Gastroesophageal sphincter (tissue), 3 donors: ENCODE measurements around the gene XKR7.

Experiments used
- CTCF ChIP-seq, 4 experiments: fragments of 200-600 bp in 2 of 4; fragments of 450-650 bp in 2 of 4; sonication (generic) in 1 of 4; IDR thresholded peaks; one replicate each; pipeline ENCODE4 v1.5.1; 2017 to 2019; ENCODE audit warnings: antibody characterized with exemption in 4 of 4, mild to moderate bottlenecking in 2 of 4, moderate library complexity in 2 of 4
- POLR2A ChIP-seq, 2 donors: fragments of 450-650 bp; IDR thresholded peaks; one replicate each; pipeline ENCODE4 v1.6.1; 2017; ENCODE audit warnings: antibody characterized with exemption in 2 of 2, mild to moderate bottlenecking in 2 of 2, moderate library complexity in 1 of 2

GRCh38 chr20:31988430-31989015 lies 20.6 kb downstream of the XKR7 start:
- TF ChIP-seq CTCF (IDR thresholded peaks at IDR 0.05): no peak
- no peak for TF ChIP-seq POLR2A (IDR thresholded peaks at IDR 0.05)
